B cell (primary cell): Measurements from ENCODE around the gene PDC.

Experiments
- EZH2 ChIP-seq: IDR thresholded peaks from 2 replicates; pipeline ENCODE4 v1.6.1; 2012; ENCODE audit warnings: borderline replicate concordance, low read depth, mild to moderate bottlenecking, moderate library complexity, low read length; ENCODE audit not compliant: insufficient read depth, poor library complexity, severe bottlenecking
- TF ChIP-seq, protein P1 (sequence below): fragments of 200-600 bp; IDR thresholded peaks from one replicate; pipeline ENCODE4 v1.8.0; 2022; ENCODE audit warnings: antibody characterized with exemption, mild to moderate bottlenecking

GRCh38 chr1:186463511-186463910, 2.6 kb upstream of the PDC start:
- TF ChIP-seq, protein P1, sequence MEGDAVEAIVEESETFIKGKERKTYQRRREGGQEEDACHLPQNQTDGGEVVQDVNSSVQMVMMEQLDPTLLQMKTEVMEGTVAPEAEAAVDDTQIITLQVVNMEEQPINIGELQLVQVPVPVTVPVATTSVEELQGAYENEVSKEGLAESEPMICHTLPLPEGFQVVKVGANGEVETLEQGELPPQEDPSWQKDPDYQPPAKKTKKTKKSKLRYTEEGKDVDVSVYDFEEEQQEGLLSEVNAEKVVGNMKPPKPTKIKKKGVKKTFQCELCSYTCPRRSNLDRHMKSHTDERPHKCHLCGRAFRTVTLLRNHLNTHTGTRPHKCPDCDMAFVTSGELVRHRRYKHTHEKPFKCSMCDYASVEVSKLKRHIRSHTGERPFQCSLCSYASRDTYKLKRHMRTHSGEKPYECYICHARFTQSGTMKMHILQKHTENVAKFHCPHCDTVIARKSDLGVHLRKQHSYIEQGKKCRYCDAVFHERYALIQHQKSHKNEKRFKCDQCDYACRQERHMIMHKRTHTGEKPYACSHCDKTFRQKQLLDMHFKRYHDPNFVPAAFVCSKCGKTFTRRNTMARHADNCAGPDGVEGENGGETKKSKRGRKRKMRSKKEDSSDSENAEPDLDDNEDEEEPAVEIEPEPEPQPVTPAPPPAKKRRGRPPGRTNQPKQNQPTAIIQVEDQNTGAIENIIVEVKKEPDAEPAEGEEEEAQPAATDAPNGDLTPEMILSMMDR, result no peak
- TF ChIP-seq EZH2, result no peak
